Measurements from ENCODE around the gene NUP205.

The NUP205 gene

GRCh38 chr7:135597181-135597925 is 39.6 kb downstream of the NUP205 start:
- H3K27me3 ChIP-seq (ENCODE audit: control insufficient read depth in 1 of 2, insufficient read depth in 2 of 2, low read length in 2 of 2) = no peaks in the 10 kb centered on the region
- no peaks in the 10 kb centered on the region for H3K4me1 ChIP-seq (ENCODE audit: insufficient read depth, low read length)
- H3K4me3 ChIP-seq (ENCODE audit: low read depth in 1 of 2, low read length in 2 of 2) = no peak overlapping the region
- no peak overlapping the region for H3K27ac ChIP-seq (ENCODE audit: low read depth, low read length)
- H3K9ac ChIP-seq (ENCODE audit: low read length) = no peak overlapping the region
- peaks cover 24% of the 10 kb centered on the region for H3K36me3 ChIP-seq (ENCODE audit: insufficient read depth, low read length)
- H3K9me3 ChIP-seq (ENCODE audit: low read length) = no peaks in the 10 kb centered on the region

- Histone ChIP-seq H3K27ac (ENCODE audit: low read depth, low read length) (no peak overlapping the region), H3K4me1 (ENCODE audit: insufficient read depth, low read length) (no peaks in the 10 kb centered on the region), H3K27me3 (ENCODE audit: control insufficient read depth in 1 of 2, insufficient read depth in 2 of 2, low read length in 2 of 2) (no peaks in the 10 kb centered on the region), H3K9me3 (ENCODE audit: low read length) (no peaks in the 10 kb centered on the region), H3K9ac (ENCODE audit: low read length) (no peak overlapping the region), H3K4me3 (ENCODE audit: low read depth in 1 of 2, low read length in 2 of 2) (no peak overlapping the region), H3K36me3 (ENCODE audit: insufficient read depth, low read length) (peaks cover 23% of the 10 kb centered on the region)
Measured at GRCh38 chr7:135597926-135598305, 40.2 kb downstream of the NUP205 start.

- Histone ChIP-seq H3K9me3 (ENCODE audit: low read length) (no peaks in the 10 kb centered on the region), H3K4me1 (ENCODE audit: insufficient read depth, low read length) (no peaks in the 10 kb centered on the region), H3K27me3 (ENCODE audit: control insufficient read depth in 1 of 2, insufficient read depth in 2 of 2, low read length in 2 of 2) (no peaks in the 10 kb centered on the region), H3K4me3 (ENCODE audit: low read depth in 1 of 2, low read length in 2 of 2) (no peak overlapping the region), H3K27ac (ENCODE audit: low read depth, low read length) (no peak overlapping the region), H3K36me3 (ENCODE audit: insufficient read depth, low read length) (peaks cover 27% of the 10 kb centered on the region), H3K9ac (ENCODE audit: low read length) (no peak overlapping the region)
Measured at GRCh38 chr7:135599471-135599870, 41.8 kb downstream of the NUP205 start.

- no peaks in the 10 kb centered on the region for H3K27me3 ChIP-seq (ENCODE audit: control insufficient read depth in 1 of 2, insufficient read depth in 2 of 2, low read length in 2 of 2)
- H3K4me1 ChIP-seq (ENCODE audit: insufficient read depth, low read length) = no peaks in the 10 kb centered on the region
- no peak overlapping the region for H3K4me3 ChIP-seq (ENCODE audit: low read depth in 1 of 2, low read length in 2 of 2)
- H3K36me3 ChIP-seq (ENCODE audit: insufficient read depth, low read length) = peaks cover 26% of the 10 kb centered on the region
- H3K27ac ChIP-seq (ENCODE audit: low read depth, low read length) = no peak overlapping the region
- no peak overlapping the region for H3K9ac ChIP-seq (ENCODE audit: low read length)
- no peaks in the 10 kb centered on the region for H3K9me3 ChIP-seq (ENCODE audit: low read length)
Measured at GRCh38 chr7:135600226-135600625, 42.5 kb downstream of the NUP205 start.

GRCh38 chr7:135601182-135601581 is 43.5 kb downstream of the NUP205 start:
- no peaks in the 10 kb centered on the region for H3K4me1 ChIP-seq (ENCODE audit: insufficient read depth, low read length)
- no peaks in the 10 kb centered on the region for H3K9me3 ChIP-seq (ENCODE audit: low read length)
- no peak overlapping the region for H3K9ac ChIP-seq (ENCODE audit: low read length)
- no peak overlapping the region for H3K4me3 ChIP-seq (ENCODE audit: low read depth in 1 of 2, low read length in 2 of 2)
- peaks cover 30% of the 10 kb centered on the region for H3K36me3 ChIP-seq (ENCODE audit: insufficient read depth, low read length)
- H3K27ac ChIP-seq (ENCODE audit: low read depth, low read length) = no peak overlapping the region
- no peaks in the 10 kb centered on the region for H3K27me3 ChIP-seq (ENCODE audit: control insufficient read depth in 1 of 2, insufficient read depth in 2 of 2, low read length in 2 of 2)

GRCh38 chr7:135602304-135602703 is 44.6 kb downstream of the NUP205 start:
- no peak overlapping the region for H3K27ac ChIP-seq (ENCODE audit: low read depth, low read length)
- H3K36me3 ChIP-seq (ENCODE audit: insufficient read depth, low read length) = peaks cover 41% of the 10 kb centered on the region
- no peak overlapping the region for H3K9ac ChIP-seq (ENCODE audit: low read length)
- no peaks in the 10 kb centered on the region for H3K4me1 ChIP-seq (ENCODE audit: insufficient read depth, low read length)
- no peaks in the 10 kb centered on the region for H3K9me3 ChIP-seq (ENCODE audit: low read length)
- no peaks in the 10 kb centered on the region for H3K27me3 ChIP-seq (ENCODE audit: control insufficient read depth in 1 of 2, insufficient read depth in 2 of 2, low read length in 2 of 2)
- H3K4me3 ChIP-seq (ENCODE audit: low read depth in 1 of 2, low read length in 2 of 2) = no peak overlapping the region

- peaks cover 3% of the 10 kb centered on the region for H3K4me1 ChIP-seq (ENCODE audit: insufficient read depth, low read length)
- peaks cover 41% of the 10 kb centered on the region for H3K36me3 ChIP-seq (ENCODE audit: insufficient read depth, low read length)
- H3K27me3 ChIP-seq (ENCODE audit: control insufficient read depth in 1 of 2, insufficient read depth in 2 of 2, low read length in 2 of 2) = no peaks in the 10 kb centered on the region
- no peak overlapping the region for H3K9ac ChIP-seq (ENCODE audit: low read length)
- no peak overlapping the region for H3K4me3 ChIP-seq (ENCODE audit: low read depth in 1 of 2, low read length in 2 of 2)
- H3K9me3 ChIP-seq (ENCODE audit: low read length) = no peaks in the 10 kb centered on the region
- no peak overlapping the region for H3K27ac ChIP-seq (ENCODE audit: low read depth, low read length)
Measured at GRCh38 chr7:135616136-135616535, 58.4 kb downstream of the NUP205 start.

- no peak overlapping the region for H3K9ac ChIP-seq (ENCODE audit: low read length)
- peaks cover 46% of the 10 kb centered on the region for H3K36me3 ChIP-seq (ENCODE audit: insufficient read depth, low read length)
- peaks cover 7% of the 10 kb centered on the region for H3K4me1 ChIP-seq (ENCODE audit: insufficient read depth, low read length)
- no peak overlapping the region for H3K4me3 ChIP-seq (ENCODE audit: low read depth in 1 of 2, low read length in 2 of 2)
- no peaks in the 10 kb centered on the region for H3K27me3 ChIP-seq (ENCODE audit: control insufficient read depth in 1 of 2, insufficient read depth in 2 of 2, low read length in 2 of 2)
- no peak overlapping the region for H3K27ac ChIP-seq (ENCODE audit: low read depth, low read length)
- no peaks in the 10 kb centered on the region for H3K9me3 ChIP-seq (ENCODE audit: low read length)
Measured at GRCh38 chr7:135617781-135618180, 60.1 kb downstream of the NUP205 start.

GRCh38 chr7:135618510-135618909 is 60.8 kb downstream of the NUP205 start:
- H3K27ac ChIP-seq (ENCODE audit: low read depth, low read length) = no peak overlapping the region
- H3K4me3 ChIP-seq (ENCODE audit: low read depth in 1 of 2, low read length in 2 of 2) = no peak overlapping the region
- H3K27me3 ChIP-seq (ENCODE audit: control insufficient read depth in 1 of 2, insufficient read depth in 2 of 2, low read length in 2 of 2) = no peaks in the 10 kb centered on the region
- peaks cover 7% of the 10 kb centered on the region for H3K4me1 ChIP-seq (ENCODE audit: insufficient read depth, low read length)
- no peaks in the 10 kb centered on the region for H3K9me3 ChIP-seq (ENCODE audit: low read length)
- H3K9ac ChIP-seq (ENCODE audit: low read length) = no peak overlapping the region
- H3K36me3 ChIP-seq (ENCODE audit: insufficient read depth, low read length) = peaks cover 47% of the 10 kb centered on the region

- no peak overlapping the region for H3K27ac ChIP-seq (ENCODE audit: low read depth, low read length)
- no peak overlapping the region for H3K9ac ChIP-seq (ENCODE audit: low read length)
- no peaks in the 10 kb centered on the region for H3K27me3 ChIP-seq (ENCODE audit: control insufficient read depth in 1 of 2, insufficient read depth in 2 of 2, low read length in 2 of 2)
- no peak overlapping the region for H3K4me3 ChIP-seq (ENCODE audit: low read depth in 1 of 2, low read length in 2 of 2)
- H3K4me1 ChIP-seq (ENCODE audit: insufficient read depth, low read length) = peaks cover 7% of the 10 kb centered on the region
- peaks cover 53% of the 10 kb centered on the region for H3K36me3 ChIP-seq (ENCODE audit: insufficient read depth, low read length)
- no peaks in the 10 kb centered on the region for H3K9me3 ChIP-seq (ENCODE audit: low read length)
Measured at GRCh38 chr7:135620447-135620846, 62.7 kb downstream of the NUP205 start.

GRCh38 chr7:135620980-135621850 is 63.5 kb downstream of the NUP205 start:
- no peaks in the 10 kb centered on the region for H3K9me3 ChIP-seq (ENCODE audit: low read length)
- H3K4me1 ChIP-seq (ENCODE audit: insufficient read depth, low read length) = peaks cover 7% of the 10 kb centered on the region
- H3K36me3 ChIP-seq (ENCODE audit: insufficient read depth, low read length) = peaks cover 53% of the 10 kb centered on the region
- no peak overlapping the region for H3K9ac ChIP-seq (ENCODE audit: low read length)
- no peak overlapping the region for H3K27ac ChIP-seq (ENCODE audit: low read depth, low read length)
- H3K4me3 ChIP-seq (ENCODE audit: low read depth in 1 of 2, low read length in 2 of 2) = no peak overlapping the region
- H3K27me3 ChIP-seq (ENCODE audit: control insufficient read depth in 1 of 2, insufficient read depth in 2 of 2, low read length in 2 of 2) = no peaks in the 10 kb centered on the region

Data from muscle layer of colon (tissue), 2 donors.